HepG2 (cell line): Measurements from ENCODE around the gene C19orf85. TPM values are rescaled to one million over a fixed set of nuclear protein-coding genes. Genes with fewer than 3 reads are reported as not detected.

Experiments
- AGO1 ChIP-seq: fragments of 200-400 bp; formaldehyde crosslinking; IDR thresholded peaks from 2 replicates; pipeline ENCODE4 v1.6.1; 2017; ENCODE audit warnings: mild to moderate bottlenecking, low read depth, low read length, moderate library complexity; ENCODE audit not compliant: poor library complexity, severe bottlenecking
- AHDC1 ChIP-seq: sonication (generic); formaldehyde crosslinking; IDR thresholded peaks from 2 replicates; pipeline ENCODE4 v1.5.1; 2020; ENCODE audit warnings: mild to moderate bottlenecking, missing genetic modification reagents, borderline replicate concordance
- AKAP8 ChIP-seq: sonication (generic); formaldehyde crosslinking; IDR thresholded peaks from 2 replicates; pipeline ENCODE4 v1.5.1; 2020; ENCODE audit warnings: mild to moderate bottlenecking, missing genetic modification reagents
- BRCA1 ChIP-seq: sonication (generic); formaldehyde crosslinking; IDR thresholded peaks from 2 replicates; pipeline ENCODE4 v1.4.0; 2020; ENCODE audit warnings: missing genetic modification reagents
- FOXO1 ChIP-seq: sonication (generic); formaldehyde crosslinking; IDR thresholded peaks from 2 replicates; pipeline ENCODE4 v1.4.0; 2020; ENCODE audit warnings: missing genetic modification reagents
- FOXP1 ChIP-seq, 2 experiments: fragments of 450-650 bp in 1 of 2; IDR thresholded peaks; 2 replicates each; pipeline ENCODE4 v1.6.1; 2017 to 2018; ENCODE audit warnings: antibody characterized with exemption in 1 of 2
- GABPB1 ChIP-seq: IDR thresholded peaks from 2 replicates; pipeline ENCODE4 v1.6.1; 2016; ENCODE audit warnings: mild to moderate bottlenecking, missing genetic modification reagents, moderate library complexity, missing compliant biosample characterization
- GPN1 ChIP-seq: sonication (generic); formaldehyde crosslinking; IDR thresholded peaks from 2 replicates; pipeline ENCODE4 v1.5.1; 2020; ENCODE audit warnings: missing genetic modification reagents, borderline replicate concordance
- KLF12 ChIP-seq: sonication (generic); formaldehyde crosslinking; IDR thresholded peaks from 2 replicates; pipeline ENCODE4 v1.4.0; 2020; ENCODE audit warnings: missing genetic modification reagents, borderline replicate concordance
- NFE2L2 ChIP-seq: fragments of 150-350 bp; IDR thresholded peaks from 2 replicates; pipeline ENCODE4 v1.6.1; 2014; ENCODE audit warnings: low read length
- NFIC ChIP-seq: IDR thresholded peaks from 2 replicates; pipeline ENCODE4 v1.6.1; 2012; ENCODE audit warnings: mild to moderate bottlenecking, low read length, inconsistent platforms
- NR2C2 ChIP-seq: sonication (generic); formaldehyde crosslinking; IDR thresholded peaks from 2 replicates; pipeline ENCODE4 v1.4.0; 2020; ENCODE audit warnings: missing genetic modification reagents, mild to moderate bottlenecking, moderate library complexity, borderline replicate concordance
- RAD21 ChIP-seq: fragments of 450-650 bp; formaldehyde crosslinking; IDR thresholded peaks from 2 replicates; pipeline ENCODE4 v1.5.0; 2020; ENCODE audit warnings: mild to moderate bottlenecking
- SAP130 ChIP-seq: IDR thresholded peaks from 2 replicates; pipeline ENCODE4 v1.6.1; 2016; ENCODE audit warnings: low read depth
- SP1 ChIP-seq, 2 experiments: fragments of 450-650 bp in 1 of 2; sonication (generic) in 1 of 2; formaldehyde crosslinking in 1 of 2; IDR thresholded peaks; 2 replicates each; pipeline versions ENCODE4 v1.4.0 to v1.6.1; 2016 to 2020; ENCODE audit warnings: missing genetic modification reagents in 1 of 2
- SP140L ChIP-seq: sonication (generic); formaldehyde crosslinking; IDR thresholded peaks from 2 replicates; pipeline ENCODE4 v1.4.0; 2020; ENCODE audit warnings: missing genetic modification reagents, borderline replicate concordance
- THRA ChIP-seq: sonication (generic); formaldehyde crosslinking; IDR thresholded peaks from 2 replicates; pipeline ENCODE4 v1.4.0; 2020; ENCODE audit warnings: missing genetic modification reagents, borderline replicate concordance
- YY1 ChIP-seq: IDR thresholded peaks from 2 replicates; pipeline ENCODE4 v1.6.1; 2011; ENCODE audit warnings: low read length, low read depth, moderate library complexity, mild to moderate bottlenecking; ENCODE audit not compliant: insufficient read depth, insufficient replicate concordance
- ZBTB38 ChIP-seq: sonication (generic); formaldehyde crosslinking; IDR thresholded peaks from 2 replicates; pipeline ENCODE4 v1.5.1; 2020; ENCODE audit warnings: mild to moderate bottlenecking, missing genetic modification reagents
- ZMYM2 ChIP-seq: sonication (generic); formaldehyde crosslinking; IDR thresholded peaks from 2 replicates; pipeline ENCODE4 v1.8.0; 2022; ENCODE audit warnings: mild to moderate bottlenecking, missing genetic modification reagents
- ZNF264 ChIP-seq: sonication (generic); formaldehyde crosslinking; IDR thresholded peaks from 2 replicates; pipeline ENCODE4 v1.4.0; 2020; ENCODE audit warnings: missing genetic modification reagents
- ZNF557 ChIP-seq: sonication (generic); formaldehyde crosslinking; IDR thresholded peaks from 2 replicates; pipeline ENCODE4 v1.4.0; 2020; ENCODE audit warnings: missing genetic modification reagents
- ZNF567 ChIP-seq: sonication (generic); formaldehyde crosslinking; IDR thresholded peaks from 2 replicates; pipeline ENCODE4 v1.8.1; 2023; ENCODE audit warnings: mild to moderate bottlenecking, missing genetic modification reagents, borderline replicate concordance
- ZNF782 ChIP-seq: sonication (generic); formaldehyde crosslinking; IDR thresholded peaks from 2 replicates; pipeline ENCODE4 v1.4.0; 2020; ENCODE audit warnings: missing genetic modification reagents, mild to moderate bottlenecking, borderline replicate concordance
- polyA plus RNA-seq, 8 experiments: library from polyadenylated mRNA; depleted of rRNA in 3 of 8; stranded (reverse) in 7 of 8; unstranded in 1 of 8; fragments of >200 nt; fragmentation: Illumina TruSeq in 4 of 8; extraction: Trizol in 4 of 8; gene quantifications; 2 replicates each; pipeline versions ENCODE4 v1.2.1 to v1.2.3, GENCODE V29; 2011 to 2016; ENCODE audit warnings: low read depth in 4 of 8, missing spikeins in 1 of 8, mixed read lengths in 1 of 8; ENCODE audit not compliant: insufficient read depth in 1 of 8
- total RNA-seq, 5 experiments: library from RNA; depleted of rRNA; stranded (reverse); fragments of >200 nt; fragmentation: Illumina TruSeq; extraction: Trizol; gene quantifications; 2 replicates each; pipeline ENCODE4 v1.2.3, GENCODE V29; 2016; ENCODE audit warnings: low read depth in 1 of 5

The C19orf85 gene
- total and polyA plus RNA-seq, 2 of the 13 experiments (the other 11 are each of a cell fraction or from before 2014, with no cell fraction given) = not detected

GRCh38 chr19:55484593-55485438, 20.3 kb upstream of the C19orf85 start, which contains the start of gene NAT14 (continued):
- TF ChIP-seq AGO1 = peak; percentile 92
- 0 out of 2 replicates have a peak, but pooled peaks have one; percentile 51 for TF ChIP-seq ZNF567 (CRISPR knock-in tag)
- peak; percentile 97 for TF ChIP-seq GABPB1 (CRISPR knock-in tag)
- TF ChIP-seq ZBTB38 (CRISPR knock-in tag) = peak; percentile 38; the same call in 1 of the 2 replicates
- TF ChIP-seq GPN1 = no peak
- TF ChIP-seq KLF12 = peak; percentile 67; the same call in 1 of the 2 replicates
- TF ChIP-seq SP140L (CRISPR knock-in tag) = no peak
- no peak for TF ChIP-seq NFE2L2
- TF ChIP-seq SAP130 (CRISPR knock-in tag) = peak; percentile 58; the same call in 1 of the 2 replicates
- TF ChIP-seq ZNF264 (CRISPR knock-in tag) = no peak
- no peak for TF ChIP-seq NFIC
- TF ChIP-seq YY1 = no peak
- 0 out of 2 replicates have a peak, but pooled peaks have one; percentile 8 for TF ChIP-seq RAD21 (CRISPR knock-in tag)
- TF ChIP-seq NR2C2 (CRISPR knock-in tag) = peak; percentile 35; the same call in 1 of the 2 replicates
- TF ChIP-seq ZMYM2 (CRISPR knock-in tag) = no peak
- TF ChIP-seq SP1 (IDR thresholded peaks at IDR 0.05) = no peak
- peak; percentile 28; the same call in 1 of the 2 replicates for TF ChIP-seq SP1 (CRISPR knock-in tag; IDR thresholded peaks at IDR 0.05)
- peak; percentile 48; the same call in 1 of the 2 replicates for TF ChIP-seq AKAP8 (CRISPR knock-in tag)
- TF ChIP-seq FOXP1 (IDR thresholded peaks at IDR 0.05) = no peak
- no peak for TF ChIP-seq FOXP1 (CRISPR knock-in tag; IDR thresholded peaks at IDR 0.05)
- TF ChIP-seq ZNF557 = no peak
- TF ChIP-seq ZNF782 (CRISPR knock-in tag) = peak; percentile 34; the same call in 1 of the 2 replicates
- no peak for TF ChIP-seq BRCA1 (CRISPR knock-in tag)
- TF ChIP-seq FOXO1 = no peak
- TF ChIP-seq AHDC1 (CRISPR knock-in tag) = no peak
- TF ChIP-seq THRA = 0 out of 2 replicates have a peak, but pooled peaks have one; percentile 21
